H1 (cell line): ENCODE results near the gene NEK2. TPM values are rescaled to one million over a fixed set of nuclear protein-coding genes. Genes with fewer than 3 reads are reported as not detected.

Source experiments
- CTCF ChIA-PET: fragments of 300-600 bp; sonication (Branson Sonifier 250); formaldehyde crosslinking; loops from one replicate; lab custom pipeline; 2021; ENCODE audit not compliant: partially characterized antibody; lab: Charles Lee
- POLR2A ChIA-PET: fragments of 300-600 bp; sonication (Branson Sonifier 250); formaldehyde crosslinking; loops from one replicate; lab custom pipeline; 2021; ENCODE audit warnings: inconsistent platforms; ENCODE audit not compliant: partially characterized antibody; lab: Charles Lee
- DNase-seq, 2 experiments: peaks; one replicate each; pipeline versions ENCODE4 v3.0.0 to v3.0.0-alpha.2; 2010 to 2022; ENCODE audit warnings: low spot score in 2 of 2, low read depth in 1 of 2, mixed read lengths in 1 of 2
- FAIRE-seq: peaks from 2 replicates; lab custom pipeline; 2011; peaks lifted over from hg19 to GRCh38; lab: Jason Lieb, UNC
- H2AFZ ChIP-seq: 2 replicates; pipeline ENCODE4 v1.8.1; 2012; ENCODE audit warnings: low read length, inconsistent platforms
- H2AK5ac ChIP-seq: 2 replicates; pipeline ENCODE4 v1.6.1; 2013; ENCODE audit warnings: low read depth, low read length
- H2BK120ac ChIP-seq: replicated peaks from 2 replicates; pipeline ENCODE3; 2013; ENCODE audit warnings: low read depth, low read length, inconsistent platforms
- H2BK12ac ChIP-seq: 2 replicates; pipeline ENCODE4 v1.6.1; 2013; ENCODE audit warnings: low read depth, low read length
- H2BK15ac ChIP-seq: 2 replicates; pipeline ENCODE4 v1.6.1; 2013; ENCODE audit warnings: low read length
- H2BK20ac ChIP-seq: 2 replicates; pipeline ENCODE4 v1.6.1; 2013; ENCODE audit warnings: low read length
- H2BK5ac ChIP-seq: 2 replicates; pipeline ENCODE4 v1.6.1; 2013; ENCODE audit warnings: low read depth, low read length
- H3K14ac ChIP-seq: 2 replicates; pipeline ENCODE4 v1.6.1; 2013; ENCODE audit warnings: inconsistent platforms; ENCODE audit not compliant: insufficient read length
- H3K18ac ChIP-seq: 2 replicates; pipeline ENCODE4 v1.6.1; 2013; ENCODE audit warnings: low read length; ENCODE audit errors: extremely low read depth
- H3K23ac ChIP-seq: 2 replicates; pipeline ENCODE4 v1.6.1; 2013; ENCODE audit warnings: inconsistent platforms; ENCODE audit not compliant: insufficient read length
- H3K23me2 ChIP-seq: 2 replicates; pipeline ENCODE4 v1.6.1; 2013; ENCODE audit warnings: low read depth, low read length
- H3K27ac ChIP-seq: 2 replicates; pipeline ENCODE4 v1.6.1; 2011; ENCODE audit warnings: low read depth, low read length, inconsistent platforms
- H3K27me3 ChIP-seq, 4 experiments: replicated peaks in 1 of 4; 1 replicate in 1 of 4; 2 replicates in 3 of 4; pipeline versions ENCODE4 v1.6.1 to v1.8.1; 2011 to 2013; ENCODE audit warnings: low read length in 3 of 4, mild to moderate bottlenecking in 3 of 4, inconsistent platforms in 2 of 4, mixed read lengths in 2 of 4, moderate library complexity in 1 of 4; ENCODE audit not compliant: control insufficient read depth in 3 of 4, insufficient read depth in 3 of 4; ENCODE audit errors: extremely low read depth in 1 of 4
- H3K36me3 ChIP-seq, 4 experiments: 2 replicates each; pipeline versions ENCODE4 v1.6.1 to v1.8.1; 2011 to 2013; ENCODE audit warnings: mild to moderate bottlenecking in 4 of 4, low read length in 3 of 4, moderate library complexity in 2 of 4, control low read depth in 1 of 4, inconsistent platforms in 1 of 4; ENCODE audit not compliant: insufficient read depth in 4 of 4, control insufficient read depth in 2 of 4
- H3K4ac ChIP-seq: replicated peaks from 2 replicates; pipeline ENCODE3; 2013; ENCODE audit warnings: low read length, low read depth, mixed read lengths, inconsistent platforms; ENCODE audit not compliant: insufficient read length
- H3K4me1 ChIP-seq, 4 experiments: replicated peaks in 1 of 4; 1 replicate in 1 of 4; 2 replicates in 3 of 4; pipeline versions ENCODE4 v1.6.1 to v1.8.1; 2011 to 2013; ENCODE audit warnings: low read length in 3 of 4, inconsistent platforms in 2 of 4, mixed read lengths in 1 of 4; ENCODE audit not compliant: insufficient read depth in 4 of 4, control insufficient read depth in 3 of 4
- H3K4me2 ChIP-seq, 2 experiments: 2 replicates each; pipeline versions ENCODE4 v1.6.1 to v1.8.1; 2011 to 2013; ENCODE audit warnings: low read depth in 2 of 2, low read length in 2 of 2, control low read depth in 1 of 2, inconsistent platforms in 1 of 2, mild to moderate bottlenecking in 1 of 2; ENCODE audit not compliant: insufficient read depth in 1 of 2
- H3K4me3 ChIP-seq, 4 experiments: fragments of 200-600, 300-600 bp in 1 of 4; sonication (generic), shearing (Covaris generic), sonication (Bioruptor Twin) in 1 of 4; 2 replicates each; pipeline versions ENCODE4 v1.5.1 to v1.8.1; 2011 to 2016; ENCODE audit warnings: low read length in 4 of 4, low read depth in 3 of 4, control low read depth in 2 of 4, inconsistent platforms in 2 of 4, mild to moderate bottlenecking in 2 of 4, mixed read lengths in 1 of 4, moderate library complexity in 1 of 4; ENCODE audit not compliant: insufficient read depth in 2 of 4; ENCODE audit errors: extremely low read depth in 1 of 4
- H3K56ac ChIP-seq: replicated peaks from 2 replicates; pipeline ENCODE3; 2013; ENCODE audit warnings: low read depth, mild to moderate bottlenecking, mixed read lengths, low read length, inconsistent platforms; ENCODE audit not compliant: insufficient read length
- H3K79me1 ChIP-seq: 2 replicates; pipeline ENCODE4 v1.6.1; 2013; ENCODE audit warnings: low read depth, low read length, control low read depth
- H3K79me2 ChIP-seq, 2 experiments: 2 replicates each; pipeline versions ENCODE4 v1.6.1 to v1.8.1; 2012 to 2013; ENCODE audit warnings: low read length in 2 of 2, mild to moderate bottlenecking in 2 of 2, inconsistent platforms in 1 of 2; ENCODE audit not compliant: insufficient read depth in 2 of 2, control insufficient read depth in 1 of 2
- H3K9ac ChIP-seq, 4 experiments: replicated peaks in 1 of 4; 1 replicate in 1 of 4; 2 replicates in 3 of 4; pipeline versions ENCODE4 v1.6.1 to v1.8.1; 2011 to 2013; ENCODE audit warnings: low read depth in 3 of 4, low read length in 3 of 4, control low read depth in 2 of 4, mild to moderate bottlenecking in 2 of 4, moderate library complexity in 2 of 4, inconsistent platforms in 1 of 4; ENCODE audit errors: extremely low read depth in 1 of 4
- H3K9me3 ChIP-seq, 2 experiments: 2 replicates each; pipeline versions ENCODE4 v1.6.1 to v1.8.1; 2012 to 2013; ENCODE audit warnings: mild to moderate bottlenecking in 2 of 2, moderate library complexity in 2 of 2, control low read depth in 1 of 2, inconsistent platforms in 1 of 2, low read depth in 1 of 2, low read length in 1 of 2, mixed read lengths in 1 of 2; ENCODE audit not compliant: insufficient read depth in 2 of 2
- H4K20me1 ChIP-seq, 2 experiments: replicated peaks in 1 of 2; 2 replicates each; pipeline versions ENCODE3 to v1.8.1; 2011 to 2013; ENCODE audit warnings: inconsistent platforms in 2 of 2, low read length in 2 of 2, mild to moderate bottlenecking in 1 of 2; ENCODE audit not compliant: insufficient read depth in 2 of 2, control insufficient read depth in 1 of 2
- H4K5ac ChIP-seq: 2 replicates; pipeline ENCODE4 v1.6.1; 2013; ENCODE audit warnings: low read length, low read depth, mixed read lengths, inconsistent platforms; ENCODE audit not compliant: insufficient read length
- H4K8ac ChIP-seq: 2 replicates; pipeline ENCODE4 v1.8.0; 2013; ENCODE audit warnings: mild to moderate bottlenecking, moderate library complexity, low read length, inconsistent platforms; ENCODE audit not compliant: insufficient read depth; ENCODE audit errors: extremely low read depth
- H4K91ac ChIP-seq: replicated peaks from 2 replicates; pipeline ENCODE3; 2013; ENCODE audit warnings: low read length, mixed read lengths, inconsistent platforms; ENCODE audit not compliant: insufficient read length
- CBX8 ChIP-seq: fragments of 300-800, 300-1000 bp; sonication (generic); IDR thresholded peaks from 2 replicates; pipeline ENCODE4 v1.7.1; 2016; ENCODE audit warnings: low read depth, low read length, borderline replicate concordance
- EP300 ChIP-seq, 2 experiments: IDR thresholded peaks; 1 replicate in 1 of 2; 2 replicates in 1 of 2; pipeline ENCODE4 v1.6.1; 2011 to 2012; ENCODE audit warnings: low read depth in 2 of 2, low read length in 2 of 2, mild to moderate bottlenecking in 2 of 2, borderline replicate concordance in 1 of 2, inconsistent platforms in 1 of 2, moderate library complexity in 1 of 2
- EZH2 ChIP-seq: fragments of 200-600 bp; sonication (generic); IDR thresholded peaks from 2 replicates; pipeline ENCODE4 v1.7.1; 2012; ENCODE audit warnings: low read depth, mild to moderate bottlenecking, moderate library complexity, low read length, inconsistent platforms; ENCODE audit not compliant: severe bottlenecking
- HDAC2 ChIP-seq, 2 experiments: fragments of 300-600 bp in 1 of 2; sonication (generic) in 1 of 2; IDR thresholded peaks; 2 replicates each; pipeline ENCODE4 v1.6.1; 2011 to 2012; ENCODE audit warnings: low read depth in 2 of 2, low read length in 2 of 2, mild to moderate bottlenecking in 2 of 2, moderate library complexity in 2 of 2, borderline replicate concordance in 1 of 2, inconsistent platforms in 1 of 2
- RNF2 ChIP-seq: fragments of 200-900, 300-1000 bp; sonication (generic); IDR thresholded peaks from 2 replicates; pipeline ENCODE4 v1.7.1; 2016; ENCODE audit warnings: borderline replicate concordance, low read depth, mild to moderate bottlenecking, antibody characterized with exemption, low read length; ENCODE audit not compliant: poor library complexity, severe bottlenecking; ENCODE audit errors: missing control alignments
- SP1 ChIP-seq: IDR thresholded peaks from 2 replicates; pipeline ENCODE4 v1.6.1; 2011; ENCODE audit warnings: low read depth, low read length
- TCF12 ChIP-seq: IDR thresholded peaks from 2 replicates; pipeline ENCODE4 v1.6.1; 2011; ENCODE audit warnings: low read depth, mild to moderate bottlenecking, low read length
- USF2 ChIP-seq: IDR thresholded peaks from 2 replicates; pipeline ENCODE4 v1.6.1; 2011; ENCODE audit warnings: low read length, improper control_type of control experiment
- WGBS, 2 experiments: shearing (Covaris generic) in 1 of 2; methylation state at CpG; one replicate each; pipeline versions ENCODE4 v1.1.6 to v1.1.7; 2013 to 2015; ENCODE audit warnings: low lambda C conversion rate in 2 of 2, mixed read lengths in 2 of 2, inconsistent platforms in 1 of 2, low coverage in 1 of 2, missing lambda C conversion rate in 1 of 2; ENCODE audit not compliant: insufficient replicate concordance in 2 of 2, insufficient coverage in 1 of 2, insufficient read length in 1 of 2; ENCODE audit errors: extremely low coverage in 1 of 2, missing lambda C conversion rate in 1 of 2; 5-methylcytosine and 5-hydroxymethylcytosine counted together
- polyA plus RNA-seq, 7 experiments: library from polyadenylated mRNA; depleted of rRNA in 3 of 7; stranded (reverse) in 5 of 7; unstranded in 2 of 7; fragments of >200 nt in 5 of 7; fragments of 200-250 nt in 2 of 7; gene quantifications; 1 replicate in 5 of 7; 2 replicates in 1 of 7; 4 replicates in 1 of 7; pipeline versions ENCODE4 v1.2.1 to v1.2.3, GENCODE V29; 2011 to 2013; ENCODE audit warnings: missing spikeins in 2 of 7, mixed read lengths in 2 of 7
- total RNA-seq: library from RNA; stranded (reverse); fragmentation: NEBNext Ultra II Directional; extraction: Animal tissue kit (Norgen Biotek cat#: 25700); gene quantifications from 2 replicates; pipeline ENCODE4 v1.2.1, GENCODE V29; 2021

Gene NEK2
- total and polyA plus RNA-seq, 2 of the 8 experiments (the other 6 are each of a cell fraction or from before 2014, with no cell fraction given) = 8.4 to 22.9 TPM

- H4K91ac ChIP-seq = no peak overlapping the region
- H3K4me3 ChIP-seq = no peak overlapping the region
- H3K14ac ChIP-seq = no peak overlapping the region
- no peak overlapping the region for H2BK120ac ChIP-seq
- no peak overlapping the region for H2BK20ac ChIP-seq
- H4K8ac ChIP-seq = no peak overlapping the region
- 76% methylated on average over 3 of the region's 3 CpGs; no CpG with 5 or more reads in 1 of the 2 experiments for WGBS, 2 experiments
- H2BK12ac ChIP-seq = no peak overlapping the region
- no peak overlapping the region for H3K4ac ChIP-seq
- no peak overlapping the region for H2AK5ac ChIP-seq
- no peak overlapping the region for H3K27ac ChIP-seq
- DNase-seq (no peak), FAIRE-seq (no peak)
- no peak overlapping the region for H3K9ac ChIP-seq
- no peak overlapping the region for H3K23ac ChIP-seq
- peaks cover 0 to 2% of the 10 kb centered on the region in 2 experiments for H4K20me1 ChIP-seq
- no peaks in the 10 kb centered on the region for H3K23me2 ChIP-seq
- H3K4me1 ChIP-seq = no peaks in the 10 kb centered on the region
- no peaks in the 10 kb centered on the region for H3K36me3 ChIP-seq
- POLR2A ChIA-PET = no interaction called here
- H3K56ac ChIP-seq = no peak overlapping the region
- H4K5ac ChIP-seq = no peak overlapping the region
- H2BK15ac ChIP-seq = no peak overlapping the region
- H3K27me3 ChIP-seq = peaks cover 0 to 7% (median 1%) of the 10 kb centered on the region in 4 experiments; a peak in 5 of 7 replicates
- H3K79me1 ChIP-seq = no peaks in the 10 kb centered on the region
- H3K9me3 ChIP-seq = no peaks in the 10 kb centered on the region
- TF ChIP-seq CBX8 = no peak
- TF ChIP-seq TCF12 = no peak
- no peak for TF ChIP-seq USF2
- TF ChIP-seq EP300 (IDR thresholded peaks at IDR 0.05; ENCODE audit: borderline replicate concordance in 1 of 2, low read depth in 2 of 2, low read length in 2 of 2) = no peak
- TF ChIP-seq EZH2 = no peak
- no peak for TF ChIP-seq RNF2
- no peak for TF ChIP-seq SP1
- no peak for TF ChIP-seq HDAC2 (IDR thresholded peaks at IDR 0.05; ENCODE audit: borderline replicate concordance in 1 of 2, low read depth in 2 of 2, low read length in 2 of 2)
- no peak overlapping the region for H2BK5ac ChIP-seq
- H2AFZ ChIP-seq = no peak overlapping the region
- no peak overlapping the region for H3K18ac ChIP-seq
- no peak overlapping the region for H3K4me2 ChIP-seq
- CTCF ChIA-PET = interaction anchor here (0.7 to 3.6 kb wide), 5 partner anchors 20 to 1426 kb away, joined by 3 to 15 read pairs (median 3); no protein-coding TSS in a partner anchor
- no peaks in the 10 kb centered on the region for H3K79me2 ChIP-seq
Observed at GRCh38 chr1:211704543-211704942, 29.1 kb upstream of the NEK2 start.
